Glutamatergic neuron (in vitro differentiated cells): Measurements from ENCODE around the gene AQP7. TPM values are rescaled to one million over a fixed set of nuclear protein-coding genes. Genes with fewer than 3 reads are reported as not detected.
"Not testable (repeated sequence)": the region's sequence is repeated elsewhere in the genome, so short reads cannot be mapped to it uniquely, and the experiment has no call there.

ENCODE experiments used
- DNase-seq: peaks from one replicate; pipeline ENCODE4 v3.0.0; 2022
- H3K27ac Mint-ChIP-seq: one replicate; pipeline ENCODE4 v1.8.0; 2020; ENCODE audit warnings: mild to moderate bottlenecking, mixed read lengths, inconsistent platforms; ENCODE audit not compliant: unreplicated experiment
- H3K27me3 Mint-ChIP-seq: one replicate; pipeline ENCODE4 v1.8.0; 2020; ENCODE audit warnings: mild to moderate bottlenecking, moderate library complexity, mixed read lengths, inconsistent platforms; ENCODE audit not compliant: unreplicated experiment
- H3K36me3 Mint-ChIP-seq: one replicate; pipeline ENCODE4 v1.8.0; 2020; ENCODE audit warnings: mild to moderate bottlenecking, mixed read lengths, inconsistent platforms; ENCODE audit not compliant: unreplicated experiment
- H3K4me1 Mint-ChIP-seq: one replicate; pipeline ENCODE4 v1.8.0; 2020; ENCODE audit warnings: mild to moderate bottlenecking, low read depth, mixed read lengths, inconsistent platforms; ENCODE audit not compliant: unreplicated experiment
- H3K4me3 Mint-ChIP-seq: one replicate; pipeline ENCODE4 v1.8.0; 2020; ENCODE audit warnings: mild to moderate bottlenecking, mixed read lengths, inconsistent platforms; ENCODE audit not compliant: unreplicated experiment
- H3K9me3 Mint-ChIP-seq: one replicate; pipeline ENCODE4 v1.8.0; 2020; ENCODE audit warnings: mild to moderate bottlenecking, moderate library complexity, mixed read lengths, inconsistent platforms; ENCODE audit not compliant: unreplicated experiment
- CTCF ChIP-seq: fragments of 200-600 bp; sonication (generic); IDR thresholded peaks from one replicate; pipeline ENCODE4 v1.5.0; 2021; ENCODE audit not compliant: partially characterized antibody, unreplicated experiment
- total RNA-seq: library from RNA; stranded (reverse); fragmentation: NEBNext Ultra II Directional; extraction: Animal tissue kit (Norgen Biotek cat#: 25700); gene quantifications from one replicate; pipeline ENCODE4 v1.2.1, GENCODE V29; 2021; ENCODE audit not compliant: unreplicated experiment

The AQP7 gene
- total RNA-seq, 1 donor from 2014 or later = not detected

DNA sequence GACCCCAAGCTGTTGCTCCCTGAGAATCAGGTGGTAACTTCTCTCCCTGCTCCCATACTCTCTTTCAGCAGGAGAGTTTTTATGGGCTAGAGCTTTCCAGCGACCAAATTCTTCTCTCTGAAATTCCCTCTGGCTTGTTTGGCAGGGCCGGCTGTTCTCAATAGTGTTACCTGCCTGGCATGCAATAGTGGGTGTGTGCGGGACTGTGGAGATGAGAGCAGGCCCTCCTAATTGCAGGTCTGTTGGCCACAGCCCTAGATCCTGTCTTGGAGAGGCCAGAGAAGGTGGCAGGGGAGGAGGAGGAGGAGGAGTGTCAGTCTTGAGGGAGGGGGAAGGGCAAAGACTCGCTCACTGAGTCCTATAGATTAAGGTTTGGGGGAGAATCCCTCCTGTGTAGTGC, 29.5 kb downstream of the AQP7 start:
- no peak for DNase-seq
- H3K27ac Mint-ChIP-seq = no peak overlapping the region
- peaks cover 5% of the 10 kb centered on the region for H3K27me3 Mint-ChIP-seq
- H3K9me3 Mint-ChIP-seq = peaks cover 7% of the 10 kb centered on the region
- H3K4me3 Mint-ChIP-seq = no peak overlapping the region
- no peak for TF ChIP-seq CTCF
- no peaks in the 10 kb centered on the region for H3K36me3 Mint-ChIP-seq
- H3K4me1 Mint-ChIP-seq = peaks cover 20% of the 10 kb centered on the region

DNA sequence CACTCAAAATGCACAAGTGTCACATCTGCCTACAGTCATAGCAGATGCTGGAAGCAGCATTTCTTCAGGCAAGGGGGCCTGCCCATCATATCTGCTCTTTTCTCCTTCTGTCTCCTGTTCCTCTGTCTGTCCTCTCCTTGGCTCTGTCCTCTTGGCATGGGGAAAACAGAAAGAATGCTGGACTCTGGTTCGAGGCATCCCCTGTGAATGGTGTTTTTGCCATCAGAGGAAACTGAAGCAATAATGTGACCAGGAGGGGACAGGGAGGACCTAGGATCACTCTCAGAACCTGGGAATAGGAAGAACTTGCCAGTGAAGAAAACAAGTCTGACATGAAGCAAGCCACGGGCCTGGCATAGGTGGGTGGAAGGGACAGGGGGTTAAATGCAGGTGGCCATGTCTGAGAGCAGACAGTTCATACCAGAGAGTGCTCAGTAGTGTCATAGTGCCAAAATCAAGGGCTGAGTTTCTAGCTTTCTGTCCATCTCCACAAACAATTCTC, 35.3 kb downstream of the AQP7 start:
- DNase-seq = no peak
- Mint-ChIP-seq H3K27ac (no peak overlapping the region), H3K36me3 (no peaks in the 10 kb centered on the region)

GRCh38 chr9:33364814-33365213, 37.6 kb downstream of the AQP7 start:
- not testable (repeated sequence) for H3K27ac Mint-ChIP-seq, H3K4me1 Mint-ChIP-seq, H3K27me3 Mint-ChIP-seq, H3K4me3 Mint-ChIP-seq, H3K9me3 Mint-ChIP-seq, H3K36me3 Mint-ChIP-seq, DNase-seq

More for the DNA sequence above, 35.3 kb downstream of the AQP7 start:
- TF ChIP-seq CTCF = no peak
- no peak overlapping the region for H3K4me3 Mint-ChIP-seq
- H3K27me3 Mint-ChIP-seq = peaks cover 4% of the 10 kb centered on the region
- no peaks in the 10 kb centered on the region for H3K4me1 Mint-ChIP-seq
- peaks cover 6% of the 10 kb centered on the region for H3K9me3 Mint-ChIP-seq

DNA sequence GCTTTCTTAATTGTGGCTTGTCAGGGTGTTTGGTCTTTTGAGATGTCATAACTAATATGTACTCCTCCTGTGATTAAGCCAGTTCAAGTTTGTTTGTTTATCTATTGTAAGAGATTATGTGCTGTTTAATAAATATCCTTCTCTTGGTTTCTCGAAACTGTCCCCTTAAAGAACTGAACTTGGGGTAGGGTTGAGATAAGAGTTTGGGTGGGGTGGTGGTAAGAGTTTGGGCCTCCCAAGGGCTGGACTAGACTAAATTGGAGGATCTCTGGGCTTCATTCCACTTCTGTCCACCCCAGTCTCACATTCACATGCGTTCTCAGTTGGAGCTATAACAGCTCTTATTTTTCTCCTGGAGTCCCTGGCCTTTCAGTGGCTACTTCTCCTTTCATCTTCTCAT, 38.2 kb downstream of the AQP7 start:
- no peaks in the 10 kb centered on the region for H3K36me3 Mint-ChIP-seq
- no peak for DNase-seq
- no peaks in the 10 kb centered on the region for H3K27me3 Mint-ChIP-seq
- TF ChIP-seq CTCF = no peak
- H3K4me1 Mint-ChIP-seq = no peaks in the 10 kb centered on the region
- no peak overlapping the region for H3K27ac Mint-ChIP-seq
- H3K4me3 Mint-ChIP-seq = no peak overlapping the region
- H3K9me3 Mint-ChIP-seq = peaks cover 2% of the 10 kb centered on the region

GRCh38 chr9:33358641-33359040, 43.7 kb downstream of the AQP7 start:
- not testable (repeated sequence) for DNase-seq, H3K4me1 Mint-ChIP-seq, H3K9me3 Mint-ChIP-seq, H3K27ac Mint-ChIP-seq, H3K36me3 Mint-ChIP-seq, H3K27me3 Mint-ChIP-seq, H3K4me3 Mint-ChIP-seq

GRCh38 chr9:33355933-33356332, 46.4 kb downstream of the AQP7 start:
- Mint-ChIP-seq H3K27ac (no peak overlapping the region), H3K4me1 (peaks cover 6% of the 10 kb centered on the region), H3K36me3 (no peaks in the 10 kb centered on the region), H3K9me3 (no peaks in the 10 kb centered on the region), H3K27me3 (no peaks in the 10 kb centered on the region), H3K4me3 (no peak overlapping the region)
- no peak for TF ChIP-seq CTCF
- DNase-seq = no peak
